Measurements from ENCODE around the gene VPS52. TPM values are rescaled to one million over a fixed set of nuclear protein-coding genes. Genes with fewer than 3 reads are reported as not detected.

VPS52 gene
- total RNA-seq, 2 experiments from 2014 or later = 50.4 to 73.5 TPM

DNA sequence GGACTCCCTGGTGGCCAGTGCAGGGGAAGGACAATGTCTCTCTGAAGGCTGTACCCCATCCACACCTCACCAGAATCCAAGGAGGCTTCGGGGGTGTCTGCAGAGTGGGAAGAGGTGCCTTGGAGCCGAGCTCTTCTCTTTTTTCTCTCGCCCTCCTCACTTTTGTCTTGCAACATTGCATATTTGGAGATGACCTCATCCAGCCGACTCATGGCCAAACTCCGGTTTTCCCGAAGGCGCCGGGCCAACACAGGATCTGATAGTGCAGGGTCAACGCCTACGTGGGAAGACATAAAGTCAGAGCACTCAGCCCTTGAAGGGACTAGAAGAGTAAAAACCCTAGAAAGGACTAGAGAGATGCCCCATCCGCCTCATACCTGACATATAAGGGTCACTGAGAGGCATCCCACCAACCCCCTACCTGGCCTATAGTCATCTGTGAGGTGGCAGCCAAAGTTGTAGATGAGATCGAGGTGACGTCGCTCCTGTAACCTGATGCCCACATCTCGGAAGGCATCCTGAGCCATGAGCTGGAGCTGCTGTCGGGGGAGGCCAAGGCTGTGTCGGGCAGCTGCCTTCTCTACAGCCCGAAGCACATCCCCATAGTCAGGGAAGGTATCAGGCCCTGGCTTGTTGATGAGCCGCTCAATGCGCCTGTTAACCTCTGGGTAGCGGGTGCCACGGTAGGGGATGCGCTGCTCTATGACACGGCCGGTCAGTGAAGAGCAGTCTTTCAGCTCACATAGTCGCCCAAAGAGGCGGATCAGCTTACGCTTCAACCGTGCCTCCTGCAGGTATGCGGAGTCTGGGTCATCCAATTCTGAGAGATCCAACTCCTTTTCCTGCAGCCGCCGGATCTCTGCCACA lies 48.9 kb upstream of the VPS52 start:
- peaks cover 45% of the 10 kb centered on the region for H3K79me2 ChIP-seq (ENCODE audit: insufficient read depth, low read depth, low read length)
- peaks cover 44% of the 10 kb centered on the region for H3K36me3 ChIP-seq (ENCODE audit: insufficient read depth, low read length)
- H3K4me2 ChIP-seq (ENCODE audit: low read length) = peak overlapping the region; percentile 84
- TF ChIP-seq, protein P1, sequence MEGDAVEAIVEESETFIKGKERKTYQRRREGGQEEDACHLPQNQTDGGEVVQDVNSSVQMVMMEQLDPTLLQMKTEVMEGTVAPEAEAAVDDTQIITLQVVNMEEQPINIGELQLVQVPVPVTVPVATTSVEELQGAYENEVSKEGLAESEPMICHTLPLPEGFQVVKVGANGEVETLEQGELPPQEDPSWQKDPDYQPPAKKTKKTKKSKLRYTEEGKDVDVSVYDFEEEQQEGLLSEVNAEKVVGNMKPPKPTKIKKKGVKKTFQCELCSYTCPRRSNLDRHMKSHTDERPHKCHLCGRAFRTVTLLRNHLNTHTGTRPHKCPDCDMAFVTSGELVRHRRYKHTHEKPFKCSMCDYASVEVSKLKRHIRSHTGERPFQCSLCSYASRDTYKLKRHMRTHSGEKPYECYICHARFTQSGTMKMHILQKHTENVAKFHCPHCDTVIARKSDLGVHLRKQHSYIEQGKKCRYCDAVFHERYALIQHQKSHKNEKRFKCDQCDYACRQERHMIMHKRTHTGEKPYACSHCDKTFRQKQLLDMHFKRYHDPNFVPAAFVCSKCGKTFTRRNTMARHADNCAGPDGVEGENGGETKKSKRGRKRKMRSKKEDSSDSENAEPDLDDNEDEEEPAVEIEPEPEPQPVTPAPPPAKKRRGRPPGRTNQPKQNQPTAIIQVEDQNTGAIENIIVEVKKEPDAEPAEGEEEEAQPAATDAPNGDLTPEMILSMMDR (conservative IDR thresholded peaks at IDR 0.05; ENCODE audit: low read length) = no peak
- TF ChIP-seq EZH2phosphoT487 (IDR thresholded peaks at IDR 0.05; ENCODE audit: borderline replicate concordance, low read depth, low read length) = no peak
- peak overlapping the region; percentile 79 for H3K27ac ChIP-seq (ENCODE audit: low read depth, low read length, poor library complexity, severe bottlenecking)
- no peaks in the 10 kb centered on the region for H3K9me2 ChIP-seq (ENCODE audit: insufficient read depth, low read length)
- ChIA-PET CTCF (ENCODE audit: unreplicated experiment) (no interaction called here), POLR2A (no interaction called here)
- H4K20me1 ChIP-seq (ENCODE audit: insufficient read depth, low read length) = no peaks in the 10 kb centered on the region
- H3K4me3 ChIP-seq (ENCODE audit: low read depth, low read length, poor library complexity, severe bottlenecking) = peak overlapping the region; percentile 88
- no peak for DNase-seq (ENCODE audit: low spot score)
- no peak overlapping the region for H2AFZ ChIP-seq (ENCODE audit: low read length)
- intact Hi-C loops (cut with micrococcal nuclease; ENCODE audit: unreplicated experiment) = no loop called here
- H3K9me3 ChIP-seq (ENCODE audit: low read length) = no peaks in the 10 kb centered on the region
- H3K4me1 ChIP-seq (ENCODE audit: insufficient read depth, low read length, poor library complexity, severe bottlenecking) = peaks cover 56% of the 10 kb centered on the region
- no TSS peak for BruUV-seq (replicated peaks)

DNA sequence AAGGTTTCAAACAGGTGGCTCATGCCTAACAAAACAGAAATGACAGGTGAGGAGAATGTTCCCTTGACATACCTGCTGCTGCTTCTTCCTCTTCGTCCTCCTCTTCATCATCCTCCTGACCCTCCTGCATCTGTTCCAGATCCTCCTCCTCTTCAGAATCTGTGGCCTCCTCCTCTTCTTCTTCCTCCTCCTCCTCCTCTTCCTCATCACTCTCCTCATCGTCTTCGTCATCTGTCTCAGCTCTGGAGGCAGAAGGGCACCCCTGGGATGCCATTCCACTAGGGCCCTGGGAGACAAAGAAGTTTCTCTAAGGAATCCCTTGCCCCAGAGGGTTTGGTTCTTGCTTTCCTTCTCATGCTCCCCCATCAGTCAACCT lies 48.3 kb upstream of the VPS52 start:
- no peak overlapping the region for H2AFZ ChIP-seq (ENCODE audit: low read length)
- H3K27ac ChIP-seq (ENCODE audit: low read depth, low read length, poor library complexity, severe bottlenecking) = peak overlapping the region; percentile 79
- H3K4me2 ChIP-seq (ENCODE audit: low read length) = peak overlapping the region; percentile 84
- ChIA-PET POLR2A (interaction anchor here (3.5 kb wide), 1 partner anchor 24 kb away, joined by 20 read pairs; no protein-coding TSS in a partner anchor), CTCF (ENCODE audit: unreplicated experiment) (no interaction called here)
- TF ChIP-seq, protein P1 (conservative IDR thresholded peaks at IDR 0.05; ENCODE audit: low read length) = no peak
- TF ChIP-seq EZH2phosphoT487 (IDR thresholded peaks at IDR 0.05; ENCODE audit: borderline replicate concordance, low read depth, low read length) = no peak
- no peaks in the 10 kb centered on the region for H3K9me3 ChIP-seq (ENCODE audit: low read length)
- peaks cover 45% of the 10 kb centered on the region for H3K79me2 ChIP-seq (ENCODE audit: insufficient read depth, low read depth, low read length)
- no peaks in the 10 kb centered on the region for H3K9me2 ChIP-seq (ENCODE audit: insufficient read depth, low read length)
- intact Hi-C loops (cut with micrococcal nuclease; ENCODE audit: unreplicated experiment) = no loop called here
- BruUV-seq (replicated peaks) = no TSS peak
- DNase-seq (ENCODE audit: low spot score) = no peak
- peaks cover 44% of the 10 kb centered on the region for H3K36me3 ChIP-seq (ENCODE audit: insufficient read depth, low read length)
- H3K4me1 ChIP-seq (ENCODE audit: insufficient read depth, low read length, poor library complexity, severe bottlenecking) = peaks cover 53% of the 10 kb centered on the region
- H4K20me1 ChIP-seq (ENCODE audit: insufficient read depth, low read length) = no peaks in the 10 kb centered on the region
- H3K4me3 ChIP-seq (ENCODE audit: low read depth, low read length, poor library complexity, severe bottlenecking) = peak overlapping the region; percentile 73
